GM12878 (cell line): ENCODE measurements around the gene YJU2.

Experiments
- CTCF ChIP-seq, 3 experiments: IDR thresholded peaks in 2 of 3; conservative IDR thresholded peaks in 1 of 3; 2 replicates each; pipeline ENCODE4 v1.5.1; 2011; ENCODE audit warnings: low read depth in 3 of 3, low read length in 3 of 3, mild to moderate bottlenecking in 3 of 3, control low read depth in 2 of 3, moderate library complexity in 2 of 3, inconsistent platforms in 1 of 3, mixed read lengths in 1 of 3; ENCODE audit not compliant: control insufficient read depth in 2 of 3, insufficient read depth in 1 of 3; ENCODE audit errors: extremely low read depth in 1 of 3
- POLR2A ChIP-seq: IDR thresholded peaks from 2 replicates; pipeline ENCODE4 v1.6.1; 2011; ENCODE audit warnings: low read depth, mild to moderate bottlenecking, low read length
- ZBTB11 ChIP-seq: fragments of 450-650 bp; formaldehyde crosslinking; IDR thresholded peaks from 2 replicates; pipeline ENCODE4 v1.5.0; 2022; ENCODE audit warnings: mild to moderate bottlenecking, missing genetic modification characterization

- TF ChIP-seq CTCF (IDR thresholded peaks at IDR 0.05 in 2 of 3, conservative IDR thresholded peaks at IDR 0.05 in 1 of 3; ENCODE audit: control insufficient read depth in 2 of 3, extremely low read depth in 1 of 3, insufficient read depth in 1 of 3, low read depth in 3 of 3, low read length in 3 of 3) = no peak
- no peak; the same call in 1 of the 2 replicates for TF ChIP-seq POLR2A
- TF ChIP-seq ZBTB11 (CRISPR knock-in tag) = no peak
Observed at GRCh38 chr19:4258181-4258580, 11.3 kb downstream of the YJU2 start.
